ENCODE measurements around the gene PTHLH. TPM values are rescaled to one million over a fixed set of nuclear protein-coding genes. Genes with fewer than 3 reads are reported as not detected.

The PTHLH gene
- total RNA-seq, 1 experiment from 2014 or later, result 2.2 TPM

DNA sequence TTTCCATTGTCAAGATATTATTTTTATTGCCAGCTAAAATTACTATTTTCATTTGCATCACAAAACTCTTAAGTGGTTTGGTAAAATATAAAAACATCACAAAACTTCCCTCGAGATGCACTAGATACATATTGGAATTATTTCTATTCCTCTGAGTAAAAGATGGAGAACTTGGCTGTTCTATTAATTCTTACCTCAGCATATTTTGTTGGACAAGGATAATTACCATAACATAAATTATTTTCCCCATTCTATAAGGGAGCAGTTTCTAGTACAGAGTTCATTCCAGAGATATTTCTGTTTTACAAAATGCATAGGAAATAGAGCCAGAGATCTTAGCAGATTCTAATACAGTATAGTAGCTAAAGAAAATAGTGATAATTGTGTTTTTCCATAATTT lies 42.6 kb upstream of the PTHLH start:
- ChIA-PET POLR2A (no interaction called here), CTCF (no interaction called here)
- in situ Hi-C loops (cut with HindIII; ENCODE audit: low pct_unique_long_range_greater_than_20kb, low sequenced_read_pairs), result no loop called here
- no peaks in the 10 kb centered on the region; the same call in 1 of the 2 replicates for H3K27me3 ChIP-seq (ENCODE audit: control insufficient read depth, insufficient read depth, low read length)
- TF ChIP-seq TCF7L2 (IDR thresholded peaks at IDR 0.05; ENCODE audit: low read depth, low read length) (no peak), POLR2AphosphoS5 (IDR thresholded peaks at IDR 0.05; ENCODE audit: low read depth, low read length) (no peak), SIN3A (IDR thresholded peaks at IDR 0.05; ENCODE audit: borderline replicate concordance, insufficient read depth, low read depth, low read length) (no peak)
- TF ChIP-seq, protein P1, sequence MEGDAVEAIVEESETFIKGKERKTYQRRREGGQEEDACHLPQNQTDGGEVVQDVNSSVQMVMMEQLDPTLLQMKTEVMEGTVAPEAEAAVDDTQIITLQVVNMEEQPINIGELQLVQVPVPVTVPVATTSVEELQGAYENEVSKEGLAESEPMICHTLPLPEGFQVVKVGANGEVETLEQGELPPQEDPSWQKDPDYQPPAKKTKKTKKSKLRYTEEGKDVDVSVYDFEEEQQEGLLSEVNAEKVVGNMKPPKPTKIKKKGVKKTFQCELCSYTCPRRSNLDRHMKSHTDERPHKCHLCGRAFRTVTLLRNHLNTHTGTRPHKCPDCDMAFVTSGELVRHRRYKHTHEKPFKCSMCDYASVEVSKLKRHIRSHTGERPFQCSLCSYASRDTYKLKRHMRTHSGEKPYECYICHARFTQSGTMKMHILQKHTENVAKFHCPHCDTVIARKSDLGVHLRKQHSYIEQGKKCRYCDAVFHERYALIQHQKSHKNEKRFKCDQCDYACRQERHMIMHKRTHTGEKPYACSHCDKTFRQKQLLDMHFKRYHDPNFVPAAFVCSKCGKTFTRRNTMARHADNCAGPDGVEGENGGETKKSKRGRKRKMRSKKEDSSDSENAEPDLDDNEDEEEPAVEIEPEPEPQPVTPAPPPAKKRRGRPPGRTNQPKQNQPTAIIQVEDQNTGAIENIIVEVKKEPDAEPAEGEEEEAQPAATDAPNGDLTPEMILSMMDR (IDR thresholded peaks at IDR 0.05), result no peak
- TF ChIP-seq, protein P2, sequence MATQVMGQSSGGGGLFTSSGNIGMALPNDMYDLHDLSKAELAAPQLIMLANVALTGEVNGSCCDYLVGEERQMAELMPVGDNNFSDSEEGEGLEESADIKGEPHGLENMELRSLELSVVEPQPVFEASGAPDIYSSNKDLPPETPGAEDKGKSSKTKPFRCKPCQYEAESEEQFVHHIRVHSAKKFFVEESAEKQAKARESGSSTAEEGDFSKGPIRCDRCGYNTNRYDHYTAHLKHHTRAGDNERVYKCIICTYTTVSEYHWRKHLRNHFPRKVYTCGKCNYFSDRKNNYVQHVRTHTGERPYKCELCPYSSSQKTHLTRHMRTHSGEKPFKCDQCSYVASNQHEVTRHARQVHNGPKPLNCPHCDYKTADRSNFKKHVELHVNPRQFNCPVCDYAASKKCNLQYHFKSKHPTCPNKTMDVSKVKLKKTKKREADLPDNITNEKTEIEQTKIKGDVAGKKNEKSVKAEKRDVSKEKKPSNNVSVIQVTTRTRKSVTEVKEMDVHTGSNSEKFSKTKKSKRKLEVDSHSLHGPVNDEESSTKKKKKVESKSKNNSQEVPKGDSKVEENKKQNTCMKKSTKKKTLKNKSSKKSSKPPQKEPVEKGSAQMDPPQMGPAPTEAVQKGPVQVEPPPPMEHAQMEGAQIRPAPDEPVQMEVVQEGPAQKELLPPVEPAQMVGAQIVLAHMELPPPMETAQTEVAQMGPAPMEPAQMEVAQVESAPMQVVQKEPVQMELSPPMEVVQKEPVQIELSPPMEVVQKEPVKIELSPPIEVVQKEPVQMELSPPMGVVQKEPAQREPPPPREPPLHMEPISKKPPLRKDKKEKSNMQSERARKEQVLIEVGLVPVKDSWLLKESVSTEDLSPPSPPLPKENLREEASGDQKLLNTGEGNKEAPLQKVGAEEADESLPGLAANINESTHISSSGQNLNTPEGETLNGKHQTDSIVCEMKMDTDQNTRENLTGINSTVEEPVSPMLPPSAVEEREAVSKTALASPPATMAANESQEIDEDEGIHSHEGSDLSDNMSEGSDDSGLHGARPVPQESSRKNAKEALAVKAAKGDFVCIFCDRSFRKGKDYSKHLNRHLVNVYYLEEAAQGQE (IDR thresholded peaks at IDR 0.05; ENCODE audit: insufficient read depth in 1 of 2, low read depth in 2 of 2, low read length in 1 of 2), result no peak
- no peak overlapping the region for H3K4me3 ChIP-seq (ENCODE audit: low read depth in 2 of 2, low read length in 2 of 2)
- BruUV-seq (replicated peaks), result no TSS peak
- intact Hi-C loops (cut with micrococcal nuclease; ENCODE audit: unreplicated experiment), result no loop called here
- ATAC-seq (no peak), DNase-seq (ENCODE audit: low read depth, low spot score) (no peak)
- H3K9me3 ChIP-seq (ENCODE audit: control insufficient read depth, insufficient read depth, low read depth, low read length), result no peaks in the 10 kb centered on the region
- no peaks in the 10 kb centered on the region for H3K4me1 ChIP-seq (ENCODE audit: control insufficient read depth, insufficient read depth, low read length)
- no peaks in the 10 kb centered on the region for H3K36me3 ChIP-seq (ENCODE audit: control insufficient read depth, insufficient read depth, low read length)
- H3K27ac ChIP-seq (ENCODE audit: low read length), result no peak overlapping the region

DNA sequence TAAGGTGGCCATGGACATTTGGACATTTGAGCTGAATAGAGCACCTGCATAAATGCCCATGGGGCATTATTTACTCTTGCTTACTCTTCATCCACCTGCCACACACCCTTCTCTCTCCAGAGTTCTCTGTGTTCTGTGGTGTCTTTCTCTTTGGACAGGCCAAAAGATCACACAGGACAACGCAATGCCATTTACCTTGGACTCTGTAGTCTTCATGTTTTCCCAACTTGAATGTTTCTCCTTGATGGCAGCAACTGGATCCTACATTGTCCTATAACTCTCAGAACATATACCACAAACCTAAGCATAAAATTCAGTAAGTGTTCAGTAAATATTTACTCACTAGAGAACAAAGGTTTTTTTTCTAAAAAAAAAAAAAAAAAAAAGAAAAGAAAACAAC lies 41.7 kb upstream of the PTHLH start:
- CTCF ChIA-PET, result no interaction called here
- POLR2A ChIA-PET, result no interaction called here
- no peaks in the 10 kb centered on the region for H3K9me3 ChIP-seq (ENCODE audit: control insufficient read depth, insufficient read depth, low read depth, low read length)
- no peak for TF ChIP-seq POLR2AphosphoS5 (IDR thresholded peaks at IDR 0.05; ENCODE audit: low read depth, low read length)
- TF ChIP-seq, protein P1 (IDR thresholded peaks at IDR 0.05), result no peak
- TF ChIP-seq SIN3A (IDR thresholded peaks at IDR 0.05; ENCODE audit: borderline replicate concordance, insufficient read depth, low read depth, low read length), result no peak
- TF ChIP-seq, protein P2 (IDR thresholded peaks at IDR 0.05; ENCODE audit: insufficient read depth in 1 of 2, low read depth in 2 of 2, low read length in 1 of 2), result no peak
- TF ChIP-seq TCF7L2 (IDR thresholded peaks at IDR 0.05; ENCODE audit: low read depth, low read length), result no peak
- DNase-seq (ENCODE audit: low read depth, low spot score), result no peak
- no peak for ATAC-seq
- H3K4me3 ChIP-seq (ENCODE audit: low read depth in 2 of 2, low read length in 2 of 2), result no peak overlapping the region
- no peaks in the 10 kb centered on the region; the same call in 1 of the 2 replicates for H3K27me3 ChIP-seq (ENCODE audit: control insufficient read depth, insufficient read depth, low read length)
- intact Hi-C loops (cut with micrococcal nuclease; ENCODE audit: unreplicated experiment) (no loop called here), in situ Hi-C loops (cut with HindIII; ENCODE audit: low pct_unique_long_range_greater_than_20kb, low sequenced_read_pairs) (no loop called here)
- H3K27ac ChIP-seq (ENCODE audit: low read length), result no peak overlapping the region
- BruUV-seq (replicated peaks), result no TSS peak
- H3K36me3 ChIP-seq (ENCODE audit: control insufficient read depth, insufficient read depth, low read length), result no peaks in the 10 kb centered on the region
- H3K4me1 ChIP-seq (ENCODE audit: control insufficient read depth, insufficient read depth, low read length), result no peaks in the 10 kb centered on the region

All from Panc1 (cell line).